Measurements from ENCODE around the gene ZNF804B.
A peak's percentile ranks its signal among the peaks of the same experiment; 100 is the strongest.

ZNF804B gene

GRCh38 chr7:88758381-88759229, 895 bp upstream of the ZNF804B start:
- DNase-seq (ENCODE audit: low read depth): no peak
- H3K4me3 ChIP-seq (ENCODE audit: low read depth, low read length): peak overlapping the region; percentile 41
- in situ Hi-C loops (cut with HindIII; ENCODE audit: low sequenced_read_pairs): no loop called here
- no peak for TF ChIP-seq CTCF (IDR thresholded peaks at IDR 0.05; ENCODE audit: low read depth, low read length, missing control alignments)

DNA sequence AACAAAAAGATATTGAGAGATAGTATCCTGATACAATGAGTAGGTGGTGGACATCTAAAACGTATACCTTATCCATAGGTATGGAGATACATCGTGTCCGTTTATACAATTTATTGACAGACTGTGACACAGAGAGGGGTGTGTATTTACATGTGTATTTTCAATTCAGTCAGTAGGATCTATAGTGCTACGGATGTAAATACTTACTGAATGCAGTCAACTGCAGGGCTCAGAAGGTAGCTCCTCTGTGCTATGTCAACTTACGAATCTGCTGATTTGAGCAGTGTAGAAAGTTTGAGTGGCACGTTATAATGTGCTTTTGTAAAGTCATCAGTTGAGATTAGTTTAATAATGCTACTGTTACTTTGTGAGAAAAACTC, 626 bp downstream of the ZNF804B start:
- in situ Hi-C loops (cut with HindIII; ENCODE audit: low sequenced_read_pairs): no loop called here
- DNase-seq (ENCODE audit: low read depth): no peak
- H3K4me3 ChIP-seq (ENCODE audit: low read depth, low read length): no peak overlapping the region
- no peak for TF ChIP-seq CTCF (IDR thresholded peaks at IDR 0.05; ENCODE audit: low read depth, low read length, missing control alignments)

DNA sequence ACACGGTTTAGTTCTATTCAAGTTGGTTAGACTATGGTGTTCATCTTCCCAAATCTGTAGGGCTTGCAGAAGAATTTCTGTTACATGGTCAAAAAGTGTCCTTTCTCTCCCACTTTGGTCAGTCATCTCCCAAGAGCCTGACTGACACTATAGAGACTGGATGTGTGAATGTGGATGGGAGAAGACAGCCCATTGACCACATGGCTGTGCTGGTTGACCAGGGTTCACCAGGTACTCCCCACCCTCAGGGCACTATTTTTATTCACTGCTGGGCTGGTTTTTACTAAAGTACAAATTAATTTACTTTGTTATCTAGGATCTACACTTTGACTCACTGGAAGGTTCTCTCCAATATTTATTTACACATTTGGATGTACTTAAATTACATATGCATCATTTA, 2.3 kb downstream of the ZNF804B start:
- in situ Hi-C loops (cut with HindIII; ENCODE audit: low sequenced_read_pairs): no loop called here
- no peak for TF ChIP-seq CTCF (IDR thresholded peaks at IDR 0.05; ENCODE audit: low read depth, low read length, missing control alignments)
- no peak overlapping the region for H3K4me3 ChIP-seq (ENCODE audit: low read depth, low read length)
- DNase-seq (ENCODE audit: low read depth): no peak

GRCh38 chr7:88771417-88771816, 11.9 kb downstream of the ZNF804B start:
- in situ Hi-C loops (cut with HindIII; ENCODE audit: low sequenced_read_pairs): no loop called here
- no peak for DNase-seq (ENCODE audit: low read depth)
- no peak overlapping the region for H3K4me3 ChIP-seq (ENCODE audit: low read depth, low read length)
- no peak for TF ChIP-seq CTCF (IDR thresholded peaks at IDR 0.05; ENCODE audit: low read depth, low read length, missing control alignments)

- H3K4me3 ChIP-seq (ENCODE audit: low read depth, low read length): no peak overlapping the region
- DNase-seq (ENCODE audit: low read depth): no peak
- TF ChIP-seq CTCF (IDR thresholded peaks at IDR 0.05; ENCODE audit: low read depth, low read length, missing control alignments): no peak
- in situ Hi-C loops (cut with HindIII; ENCODE audit: low sequenced_read_pairs): no loop called here
These were observed 13.3 kb downstream of the ZNF804B start for GRCh38 chr7:88772776-88773175.

DNA sequence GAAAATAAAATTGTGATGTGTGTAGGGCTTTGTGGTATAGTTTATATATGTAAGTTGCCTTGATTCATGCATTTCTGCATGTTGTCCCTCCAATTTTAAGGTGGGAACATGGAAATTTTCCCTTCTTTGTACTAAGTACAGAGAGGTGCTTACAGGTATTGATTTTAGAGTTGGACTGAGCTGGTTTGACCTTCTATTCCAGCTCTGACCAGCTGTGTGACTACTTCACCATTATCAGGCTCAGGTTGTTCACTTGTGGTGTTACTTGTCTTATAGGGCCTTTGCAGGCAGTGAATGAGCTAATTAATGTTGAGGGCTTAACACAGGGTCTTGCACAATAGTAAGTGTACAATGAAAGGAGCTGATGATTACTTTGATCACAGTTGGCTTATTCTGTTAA, 16.3 kb downstream of the ZNF804B start:
- DNase-seq (ENCODE audit: low read depth): no peak
- TF ChIP-seq CTCF (IDR thresholded peaks at IDR 0.05; ENCODE audit: low read depth, low read length, missing control alignments): no peak
- in situ Hi-C loops (cut with HindIII; ENCODE audit: low sequenced_read_pairs): no loop called here
- no peak overlapping the region for H3K4me3 ChIP-seq (ENCODE audit: low read depth, low read length)

Measured in astrocyte of the cerebellum (primary cell).